SK-N-SH treated with all-trans-retinoic acid at 6 μM for 48 hours (cell line): ENCODE measurements around the gene DRC1.

Experiments
- ATAC-seq: fragments of 200-7000 bp; cut with Tn5 transposase; 3 replicates; pipeline ENCODE4 v1.9.1; 2020; ENCODE audit warnings: mild to moderate bottlenecking, moderate library complexity
- ARNTL ChIP-seq: fragments of 450-650 bp; formaldehyde crosslinking; IDR thresholded peaks from 2 replicates; pipeline ENCODE4 v1.5.0; 2020; ENCODE audit warnings: low read depth, mild to moderate bottlenecking, moderate library complexity, borderline replicate concordance
- BACH2 ChIP-seq: fragments of 250-450 bp; sonication (Bioruptor Pico); IDR thresholded peaks from 2 replicates; pipeline ENCODE4 v1.9.0; 2021; ENCODE audit warnings: mild to moderate bottlenecking, borderline replicate concordance
- CREB5 ChIP-seq: fragments of 250-450 bp; sonication (Bioruptor Pico); IDR thresholded peaks from 2 replicates; pipeline ENCODE4 v1.5.1; 2020; ENCODE audit warnings: low read depth, mild to moderate bottlenecking, moderate library complexity
- CSDC2 ChIP-seq: fragments of 250-450 bp; sonication (Bioruptor Pico); IDR thresholded peaks from 2 replicates; pipeline ENCODE4 v1.5.0; 2020; ENCODE audit warnings: mild to moderate bottlenecking, moderate library complexity
- CSRNP3 ChIP-seq: fragments of 250-450 bp; sonication (Bioruptor Pico); IDR thresholded peaks from 2 replicates; pipeline ENCODE4 v1.5.1; 2021; ENCODE audit warnings: mild to moderate bottlenecking, moderate library complexity
- ESRRG ChIP-seq: fragments of 250-450 bp; sonication (Bioruptor Pico); IDR thresholded peaks from 2 replicates; pipeline ENCODE4 v1.6.1; 2021; ENCODE audit warnings: mild to moderate bottlenecking
- GLIS3 ChIP-seq: fragments of 250-450 bp; sonication (Bioruptor Pico); IDR thresholded peaks from 2 replicates; pipeline ENCODE4 v1.5.0; 2020; ENCODE audit warnings: mild to moderate bottlenecking, moderate library complexity
- ISL1 ChIP-seq: fragments of 250-450 bp; sonication (Bioruptor Pico); IDR thresholded peaks from 2 replicates; pipeline ENCODE4 v2.1.2; 2022; ENCODE audit warnings: mild to moderate bottlenecking, moderate library complexity
- OSR1 ChIP-seq: fragments of 250-450 bp; sonication (Bioruptor Pico); IDR thresholded peaks from 2 replicates; pipeline ENCODE4 v1.8.0; 2022; ENCODE audit warnings: moderate library complexity, mild to moderate bottlenecking, inconsistent platforms
- PATZ1 ChIP-seq: fragments of 250-450 bp; sonication (Bioruptor Pico); IDR thresholded peaks from 2 replicates; pipeline ENCODE4 v1.8.0; 2020; ENCODE audit warnings: mild to moderate bottlenecking, moderate library complexity, borderline replicate concordance
- POU6F1 ChIP-seq: fragments of 250-450 bp; sonication (Bioruptor Pico); IDR thresholded peaks from 2 replicates; pipeline ENCODE4 v1.8.0; 2021; ENCODE audit warnings: low read depth, mild to moderate bottlenecking, moderate library complexity, borderline replicate concordance
- PPARA ChIP-seq: fragments of 250-450 bp; sonication (Bioruptor Pico); IDR thresholded peaks from 2 replicates; pipeline ENCODE4 v1.5.0; 2020; ENCODE audit warnings: mild to moderate bottlenecking, borderline replicate concordance
- TCF4 ChIP-seq: fragments of 250-450 bp; sonication (Bioruptor Pico); IDR thresholded peaks from 2 replicates; pipeline ENCODE4 v1.8.0; 2021; ENCODE audit warnings: mild to moderate bottlenecking, moderate library complexity, borderline replicate concordance
- TOX ChIP-seq: fragments of 250-450 bp; sonication (Bioruptor Pico); IDR thresholded peaks from 2 replicates; pipeline ENCODE4 v1.8.0; 2021; ENCODE audit warnings: mild to moderate bottlenecking, moderate library complexity, borderline replicate concordance
- TSHZ2 ChIP-seq: fragments of 250-450 bp; sonication (Bioruptor Pico); IDR thresholded peaks from 2 replicates; pipeline ENCODE4 v1.5.0; 2020; ENCODE audit warnings: mild to moderate bottlenecking, moderate library complexity
- ZC3H10 ChIP-seq: fragments of 250-450 bp; sonication (Bioruptor Pico); IDR thresholded peaks from 2 replicates; pipeline ENCODE4 v1.5.1; 2021; ENCODE audit warnings: mild to moderate bottlenecking, moderate library complexity
- ZFP3 ChIP-seq: fragments of 250-450 bp; sonication (Bioruptor Pico); IDR thresholded peaks from 2 replicates; pipeline ENCODE4 v1.5.0; 2020; ENCODE audit warnings: mild to moderate bottlenecking, moderate library complexity
- ZFP30 ChIP-seq: fragments of 450-650 bp; formaldehyde crosslinking; IDR thresholded peaks from 2 replicates; pipeline ENCODE4 v1.5.0; 2022; ENCODE audit warnings: mild to moderate bottlenecking, moderate library complexity
- ZNF70 ChIP-seq: fragments of 450-650 bp; formaldehyde crosslinking; IDR thresholded peaks from 2 replicates; pipeline ENCODE4 v1.5.0; 2020; ENCODE audit warnings: mild to moderate bottlenecking, moderate library complexity
- ZNF8 ChIP-seq: fragments of 450-650 bp; formaldehyde crosslinking; IDR thresholded peaks from 2 replicates; pipeline ENCODE4 v1.5.0; 2020; ENCODE audit warnings: mild to moderate bottlenecking, moderate library complexity

The DRC1 gene

GRCh38 chr2:26494891-26495290 is 93.2 kb downstream of the DRC1 start:
- TF ChIP-seq TOX (CRISPR knock-in tag) (no peak), ZNF70 (CRISPR knock-in tag) (no peak), GLIS3 (CRISPR knock-in tag) (no peak), ESRRG (no peak), ZFP3 (CRISPR knock-in tag) (no peak), ISL1 (CRISPR knock-in tag) (no peak), ZFP30 (no peak), ZC3H10 (CRISPR knock-in tag) (no peak), TSHZ2 (CRISPR knock-in tag) (no peak), CSDC2 (CRISPR knock-in tag) (no peak), BACH2 (CRISPR knock-in tag) (no peak), TCF4 (no peak), CREB5 (no peak), ZNF8 (CRISPR knock-in tag) (no peak), OSR1 (CRISPR knock-in tag) (no peak), PPARA (CRISPR knock-in tag) (no peak), CSRNP3 (CRISPR knock-in tag) (no peak), PATZ1 (CRISPR knock-in tag) (no peak)
- TF ChIP-seq, all 23 proteins: peak for 0
- ATAC-seq = no peak

GRCh38 chr2:26495705-26496297 is 94.1 kb downstream of the DRC1 start:
- no peak for TF ChIP-seq ZNF70 (CRISPR knock-in tag)
- TF ChIP-seq ARNTL (CRISPR knock-in tag) = no peak
- no peak for TF ChIP-seq ZNF8 (CRISPR knock-in tag)
- TF ChIP-seq BACH2 (CRISPR knock-in tag) = no peak
- no peak for TF ChIP-seq ESRRG
- TF ChIP-seq ZFP30 = no peak
- TF ChIP-seq PATZ1 (CRISPR knock-in tag) = no peak
- TF ChIP-seq ISL1 (CRISPR knock-in tag) = no peak
- TF ChIP-seq CSDC2 (CRISPR knock-in tag) = no peak
- TF ChIP-seq TSHZ2 (CRISPR knock-in tag) = no peak
- no peak for TF ChIP-seq POU6F1 (CRISPR knock-in tag)
- no peak for TF ChIP-seq PPARA (CRISPR knock-in tag)
- no peak for TF ChIP-seq GLIS3 (CRISPR knock-in tag)
- ATAC-seq = no peak
